GM21447 (cell line): ENCODE results near the gene LAMA1.
"Not testable (repeated sequence)": the region's sequence is repeated elsewhere in the genome, so short reads cannot be mapped to it uniquely, and the experiment has no call there.

Experiments used
- ATAC-seq: cut with Tn5 transposase; IDR thresholded peaks from one replicate; pipeline ENCODE4 v1.9.1; 2021; ENCODE audit not compliant: unreplicated experiment

The LAMA1 gene

GRCh38 chr18:6955304-6955703 lies 162.3 kb downstream of the LAMA1 start:
- ATAC-seq: no peak

GRCh38 chr18:6954501-6954900 lies 163.1 kb downstream of the LAMA1 start:
- no peak for ATAC-seq

- ATAC-seq: no peak
Observed at GRCh38 chr18:6951336-6952090, 166.1 kb downstream of the LAMA1 start.

GRCh38 chr18:6950641-6951040 lies 167.0 kb downstream of the LAMA1 start:
- no peak for ATAC-seq

GRCh38 chr18:6949800-6950586 lies 167.6 kb downstream of the LAMA1 start:
- ATAC-seq: no peak

GRCh38 chr18:6948281-6949055 lies 169.1 kb downstream of the LAMA1 start:
- ATAC-seq: no peak

- ATAC-seq: no peak
Observed at GRCh38 chr18:6947338-6948030, 170.1 kb downstream of the LAMA1 start.

GRCh38 chr18:6943143-6943542 lies 174.5 kb downstream of the LAMA1 start:
- ATAC-seq: no peak

- ATAC-seq: no peak
Observed at GRCh38 chr18:6942742-6943141, 174.9 kb downstream of the LAMA1 start.

- no peak for ATAC-seq
Observed at GRCh38 chr18:6941996-6942395, 175.6 kb downstream of the LAMA1 start.

- no peak for ATAC-seq
Observed at GRCh38 chr18:6940451-6940850, 177.1 kb downstream of the LAMA1 start.

GRCh38 chr18:6939972-6940371 lies 177.6 kb downstream of the LAMA1 start:
- no peak for ATAC-seq

- not testable (repeated sequence) for ATAC-seq
Observed at GRCh38 chr18:6938403-6938802, 179.2 kb downstream of the LAMA1 start.

GRCh38 chr18:6938003-6938402 lies 179.6 kb downstream of the LAMA1 start:
- no peak for ATAC-seq

GRCh38 chr18:6934859-6935258 lies 182.7 kb downstream of the LAMA1 start:
- no peak for ATAC-seq

- ATAC-seq: no peak
Observed at GRCh38 chr18:6929370-6930102, 188.1 kb downstream of the LAMA1 start.

- ATAC-seq: no peak
Observed at GRCh38 chr18:6928359-6928758, 189.2 kb downstream of the LAMA1 start.

- ATAC-seq: no peak
Observed at GRCh38 chr18:6927153-6927552, 190.4 kb downstream of the LAMA1 start.

- no peak for ATAC-seq
Observed at GRCh38 chr18:6923220-6923619, 194.4 kb downstream of the LAMA1 start.

GRCh38 chr18:6921571-6921970 lies 196.0 kb downstream of the LAMA1 start:
- no peak for ATAC-seq
